ENCODE measurements around the gene FAM163B.

The FAM163B gene

GRCh38 chr9:133538851-133539833 is 70.0 kb downstream of the FAM163B start:
- DNase-seq (ENCODE audit: insufficient read length, low spot score), result no peak
- no peak for TF ChIP-seq CTCF (IDR thresholded peaks at IDR 0.05; ENCODE audit: insufficient read depth, missing control alignments)
- FAIRE-seq, result no peak

- no peak for TF ChIP-seq CTCF (IDR thresholded peaks at IDR 0.05; ENCODE audit: insufficient read depth, missing control alignments)
- DNase-seq (ENCODE audit: insufficient read length, low spot score), result no peak
- FAIRE-seq, result no peak
These were observed 71.0 kb downstream of the FAM163B start for GRCh38 chr9:133538176-133538575.

GRCh38 chr9:133537257-133537656 is 71.9 kb downstream of the FAM163B start:
- FAIRE-seq, result no peak
- TF ChIP-seq CTCF (IDR thresholded peaks at IDR 0.05; ENCODE audit: insufficient read depth, missing control alignments), result no peak
- no peak for DNase-seq (ENCODE audit: insufficient read length, low spot score)

- no peak for DNase-seq (ENCODE audit: insufficient read length, low spot score)
- FAIRE-seq, result no peak
- no peak for TF ChIP-seq CTCF (IDR thresholded peaks at IDR 0.05; ENCODE audit: insufficient read depth, missing control alignments)
These were observed 72.7 kb downstream of the FAM163B start for GRCh38 chr9:133536536-133536935.

- TF ChIP-seq CTCF (IDR thresholded peaks at IDR 0.05; ENCODE audit: insufficient read depth, missing control alignments), result no peak
- no peak for DNase-seq (ENCODE audit: insufficient read length, low spot score)
- FAIRE-seq, result no peak
These were observed 73.1 kb downstream of the FAM163B start for GRCh38 chr9:133536080-133536479.

- DNase-seq (ENCODE audit: insufficient read length, low spot score) (no peak), FAIRE-seq (no peak)
- no peak for TF ChIP-seq CTCF (IDR thresholded peaks at IDR 0.05; ENCODE audit: insufficient read depth, missing control alignments)
These were observed 73.8 kb downstream of the FAM163B start for GRCh38 chr9:133535306-133535877.

Data from D721Med (cell line).